Neutrophil (primary cell): ENCODE measurements around the gene VWA7.

Experiments
- H3K27ac ChIP-seq: fragments of 200-600 bp; sonication (generic); 2 replicates; pipeline ENCODE4 v1.5.1; 2016; ENCODE audit warnings: mild to moderate bottlenecking, moderate library complexity
- H3K27me3 ChIP-seq: fragments of 200-600 bp; sonication (generic); 2 replicates; pipeline ENCODE4 v1.6.0; 2016; ENCODE audit warnings: mild to moderate bottlenecking
- H3K36me3 ChIP-seq: fragments of 200-600 bp; sonication (generic); 2 replicates; pipeline ENCODE4 v1.5.1; 2017
- H3K4me1 ChIP-seq, 2 experiments: fragments of 200-600 bp in 1 of 2; sonication (generic) in 1 of 2; 1 replicate in 1 of 2; 2 replicates in 1 of 2; pipeline versions ENCODE4 v1.5.1 to v1.6.1; 2013 to 2016; ENCODE audit warnings: low read depth in 1 of 2, low read length in 1 of 2, mild to moderate bottlenecking in 1 of 2, moderate library complexity in 1 of 2; ENCODE audit not compliant: control insufficient read depth in 1 of 2, insufficient read depth in 1 of 2
- H3K4me3 ChIP-seq, 2 experiments: fragments of 200-600 bp in 1 of 2; sonication (generic) in 1 of 2; 1 replicate in 1 of 2; 2 replicates in 1 of 2; pipeline ENCODE4 v1.5.1; 2013 to 2016; ENCODE audit warnings: low read depth in 1 of 2, low read length in 1 of 2, mild to moderate bottlenecking in 1 of 2, moderate library complexity in 1 of 2
- H3K9me3 ChIP-seq: fragments of 200-600 bp; sonication (generic); 2 replicates; pipeline ENCODE4 v1.5.1; 2016
- CTCF ChIP-seq: fragments of 200-600 bp; sonication (generic); IDR thresholded peaks from 2 replicates; pipeline ENCODE4 v1.5.1; 2016; ENCODE audit warnings: antibody characterized with exemption

Gene VWA7

GRCh38 chr6:31723980-31724691, 53.0 kb downstream of the VWA7 start:
- Histone ChIP-seq H3K27me3 (peaks cover 12% of the 10 kb centered on the region), H3K36me3 (peaks cover 20% of the 10 kb centered on the region), H3K4me1 (peaks cover 35 to 37% of the 10 kb centered on the region in 2 experiments), H3K4me3 (no peak overlapping the region), H3K27ac (no peak overlapping the region), H3K9me3 (no peaks in the 10 kb centered on the region)
- no peak for TF ChIP-seq CTCF

- H3K4me1 ChIP-seq = peaks cover 28 to 29% of the 10 kb centered on the region in 2 experiments
- TF ChIP-seq CTCF = no peak
- H3K9me3 ChIP-seq = no peaks in the 10 kb centered on the region
- H3K4me3 ChIP-seq = no peak within 1 kb of the TSS
- peaks cover 20% of the 10 kb centered on the region for H3K36me3 ChIP-seq
- H3K27me3 ChIP-seq = peaks cover 12% of the 10 kb centered on the region
- H3K27ac ChIP-seq = no peak within 1 kb of the TSS
These were observed 53.7 kb downstream of the VWA7 start, which contains the start of gene MPIG6B for GRCh38 chr6:31723245-31723979. MPIG6B (plus strand) TSS chr6:31723373; CDS start chr6:31723384, 11 bp downstream.

GRCh38 chr6:31722173-31722572, 55.0 kb downstream of the VWA7 start:
- Histone ChIP-seq H3K4me1 (peaks cover 16 to 17% of the 10 kb centered on the region in 2 experiments), H3K36me3 (peaks cover 18% of the 10 kb centered on the region), H3K27me3 (peaks cover 12% of the 10 kb centered on the region), H3K27ac (no peak overlapping the region), H3K4me3 (no peak overlapping the region), H3K9me3 (no peaks in the 10 kb centered on the region)
- TF ChIP-seq CTCF = no peak

GRCh38 chr6:31721351-31722020, 55.6 kb downstream of the VWA7 start, which contains the start of gene LY6G6C:
LY6G6C (minus strand) TSS chr6:31721746; CDS start chr6:31721679, 67 bp downstream.
- no peak for TF ChIP-seq CTCF
- Histone ChIP-seq H3K27me3 (peaks cover 12% of the 10 kb centered on the region), H3K27ac (no peak within 1 kb of the TSS), H3K9me3 (no peaks in the 10 kb centered on the region), H3K36me3 (peaks cover 11% of the 10 kb centered on the region), H3K4me3 (no peak within 1 kb of the TSS), H3K4me1 (peaks cover 9 to 10% of the 10 kb centered on the region in 2 experiments)

GRCh38 chr6:31720196-31720770, 56.8 kb downstream of the VWA7 start:
- Histone ChIP-seq H3K9me3 (no peaks in the 10 kb centered on the region), H3K4me3 (no peak overlapping the region), H3K27ac (no peak overlapping the region), H3K36me3 (peaks cover 5% of the 10 kb centered on the region), H3K27me3 (peaks cover 12% of the 10 kb centered on the region), H3K4me1 (no peaks in the 10 kb centered on the region)
- TF ChIP-seq CTCF = no peak
